Left renal cortex interstitium (tissue), 4 donors: Measurements from ENCODE around the gene DPY30. TPM values are rescaled to one million over a fixed set of nuclear protein-coding genes. Genes with fewer than 3 reads are reported as not detected.
A peak's percentile ranks its signal among the peaks of the same experiment; 100 is the strongest.
"Not testable (repeated sequence)": the region's sequence is repeated elsewhere in the genome, so short reads cannot be mapped to it uniquely, and the experiment has no call there.

Source experiments
- DNase-seq, 4 donors: peaks; one replicate each; pipeline ENCODE4 v3.0.0-alpha.2; 2013; ENCODE audit warnings: low read depth in 4 of 4, low spot score in 2 of 4, missing footprints in 1 of 4
- polyA plus RNA-seq, 4 donors: library from polyadenylated mRNA; unstranded; fragments of 120-200 nt; gene quantifications; one replicate each; pipeline ENCODE4 v1.2.1, GENCODE V29; 2013; ENCODE audit not compliant: insufficient read length in 4 of 4

The DPY30 gene
- polyA plus RNA-seq = 100 to 1,000 TPM in 3 of 4 donors, 10 to 100 TPM in 1; 95.1 to 109 (median 106) TPM

- DNase-seq = peak; percentile 82 to 92 (median 85)
Observed at GRCh38 chr2:32039447-32040219, at the start of gene DPY30. Gene DPY30, minus strand, starts transcription at chr2:32039805. Its CDS starts 349 bp downstream, at chr2:32039456.

GRCh38 chr2:32074134-32074506 lies 34.5 kb upstream of the DPY30 start:
- no peak for DNase-seq

- no peak for DNase-seq
Observed at GRCh38 chr2:32067549-32067948, 27.9 kb upstream of the DPY30 start.

GRCh38 chr2:32064713-32065112 lies 25.1 kb upstream of the DPY30 start:
- DNase-seq = no peak

GRCh38 chr2:32064021-32064601 lies 24.5 kb upstream of the DPY30 start:
- DNase-seq = peak in 1 of 4 donors; percentile 2

GRCh38 chr2:32063310-32064020 lies 23.9 kb upstream of the DPY30 start, which contains the start of gene SPAST:
Gene SPAST, plus strand, starts transcription at chr2:32063556. Its CDS starts 276 bp downstream, at chr2:32063832.
- DNase-seq = peak; percentile 92 to 97 (median 94)

GRCh38 chr2:32061973-32062861 lies 22.6 kb upstream of the DPY30 start:
- peak in 1 of 4 donors; percentile 16 for DNase-seq

- no peak for DNase-seq
Observed at GRCh38 chr2:32061430-32061829, 21.8 kb upstream of the DPY30 start.

- DNase-seq = no peak
Observed at GRCh38 chr2:32060266-32060665, 20.7 kb upstream of the DPY30 start.

- DNase-seq = no peak
Observed at GRCh38 chr2:32058130-32058529, 18.5 kb upstream of the DPY30 start.

GRCh38 chr2:32054583-32054982 lies 15.0 kb upstream of the DPY30 start:
- not testable (repeated sequence) for DNase-seq

GRCh38 chr2:32051836-32052439 lies 12.3 kb upstream of the DPY30 start:
- no peak for DNase-seq

GRCh38 chr2:32043561-32043960 lies 4.0 kb upstream of the DPY30 start:
- no peak for DNase-seq

- not testable (repeated sequence) for DNase-seq
Observed at GRCh38 chr2:32034198-32034887, 5.3 kb downstream of the DPY30 start.

- DNase-seq = not testable (repeated sequence)
Observed at GRCh38 chr2:32018789-32019482, 20.7 kb downstream of the DPY30 start.

GRCh38 chr2:32012872-32013271 lies 26.7 kb downstream of the DPY30 start:
- no peak for DNase-seq

GRCh38 chr2:32011485-32011960 lies 28.1 kb downstream of the DPY30 start:
- DNase-seq = peak in 1 of 4 donors; percentile 4

GRCh38 chr2:32010670-32011484 lies 28.7 kb downstream of the DPY30 start, which contains the start of gene MEMO1:
Gene MEMO1, minus strand, starts transcription at chr2:32011008. Its CDS starts 761 bp downstream, at chr2:32010247.
- DNase-seq = peak; percentile 79 to 91 (median 84)
